K562 (cell line): Measurements from ENCODE around the gene TCF23. TPM values are rescaled to one million over a fixed set of nuclear protein-coding genes. Genes with fewer than 3 reads are reported as not detected.
A peak's percentile ranks its signal among the peaks of the same experiment; 100 is the strongest.

ENCODE experiments used
- ATAC-seq: fragments of 200-7000 bp; cut with Tn5 transposase; 3 replicates; pipeline ENCODE4 v1.9.1; 2020; ENCODE audit warnings: moderate library complexity
- BruUV-seq: library from RNA; stranded (reverse); fragments of 400-500 nt; replicated peaks from 2 replicates; lab custom pipeline; 2021; lab: Mats Ljungman, UMichigan
- CTCF ChIA-PET: fragments of 300-600 bp; formaldehyde crosslinking; extraction: SDS; loops from one replicate; lab custom pipeline; 2021; ENCODE audit warnings: low intra/inter-chr PET ratio; lab: Yijun Ruan, JAX
- POLR2A ChIA-PET: fragments of 300-600, 350-650 bp; sonication (Branson Sonifier 250); formaldehyde crosslinking; extraction: SDS; loops from one replicate; lab custom pipeline; 2021; ENCODE audit warnings: antibody characterized with exemption, inconsistent platforms; lab: Yijun Ruan, JAX
- DNase-seq, 4 experiments: peaks; one replicate each; pipeline versions ENCODE4 v3.0.0 to v3.0.0-alpha.2; 2011 to 2018; ENCODE audit warnings: low spot score in 3 of 4, mixed read lengths in 3 of 4; ENCODE audit errors: extremely low read depth in 1 of 4
- FAIRE-seq: peaks from 2 replicates; lab custom pipeline; 2011; peaks lifted over from hg19 to GRCh38; lab: Jason Lieb, UNC
- H2AFZ ChIP-seq: 2 replicates; pipeline ENCODE4 v1.6.0; 2011; ENCODE audit warnings: low read depth, low read length, control low read depth, inconsistent platforms
- H3K27ac ChIP-seq: fragments of 200-600 bp; 3 replicates; pipeline ENCODE4 v1.8.0; 2011; ENCODE audit warnings: low read depth, mild to moderate bottlenecking, control low read depth, inconsistent platforms, low read length, moderate library complexity, mixed read lengths; ENCODE audit errors: extremely low read depth
- H3K27me3 ChIP-seq, 2 experiments: fragments of 300-600 bp in 1 of 2; 2 replicates in 1 of 2; 3 replicates in 1 of 2; pipeline versions ENCODE4 v1.6.0 to v1.8.0; 2011; ENCODE audit warnings: inconsistent platforms in 2 of 2, low read length in 2 of 2, mild to moderate bottlenecking in 1 of 2, mixed read lengths in 1 of 2, moderate library complexity in 1 of 2; ENCODE audit not compliant: control insufficient read depth in 2 of 2, insufficient read depth in 2 of 2
- H3K36me3 ChIP-seq: fragments of 300-600 bp; 3 replicates; pipeline ENCODE4 v1.8.0; 2011; ENCODE audit warnings: mild to moderate bottlenecking, low read length, inconsistent platforms; ENCODE audit not compliant: control insufficient read depth, insufficient read depth
- H3K4me1 ChIP-seq, 2 experiments: fragments of 200-600 bp in 1 of 2; replicated peaks in 1 of 2; 2 replicates in 1 of 2; 3 replicates in 1 of 2; pipeline versions ENCODE4 v1.5.1 to v1.8.0; 2011; ENCODE audit warnings: inconsistent platforms in 2 of 2, low read length in 2 of 2, mild to moderate bottlenecking in 1 of 2, mixed read lengths in 1 of 2, moderate library complexity in 1 of 2; ENCODE audit not compliant: control insufficient read depth in 2 of 2, insufficient read depth in 2 of 2
- H3K4me2 ChIP-seq: 2 replicates; pipeline ENCODE4 v1.6.1; 2011; ENCODE audit warnings: low read length, control low read depth, inconsistent platforms, mixed read lengths; ENCODE audit not compliant: insufficient read depth
- H3K4me3 ChIP-seq: fragments of 200-600 bp; sonication (generic), shearing (Covaris generic); 2 replicates; pipeline ENCODE4 v1.5.1; 2016; ENCODE audit warnings: control low read depth, inconsistent platforms
- H3K79me2 ChIP-seq: fragments of 200-600 bp; 3 replicates; pipeline ENCODE4 v1.8.0; 2011; ENCODE audit warnings: low read length, inconsistent platforms; ENCODE audit not compliant: control insufficient read depth, insufficient read depth
- H3K9ac ChIP-seq, 2 experiments: 2 replicates each; pipeline versions ENCODE4 v1.6.0 to v1.6.1; 2011; ENCODE audit warnings: low read depth in 2 of 2, low read length in 2 of 2, control low read depth in 1 of 2, inconsistent platforms in 1 of 2, mild to moderate bottlenecking in 1 of 2, mixed read lengths in 1 of 2; ENCODE audit not compliant: insufficient read depth in 1 of 2
- H3K9me1 ChIP-seq: one replicate; pipeline ENCODE4 v1.6.0; 2011; ENCODE audit warnings: inconsistent platforms, mild to moderate bottlenecking, low read length, moderate library complexity; ENCODE audit not compliant: control insufficient read depth, insufficient read depth
- H3K9me3 ChIP-seq: replicated peaks from 2 replicates; pipeline ENCODE4 v1.5.1; 2011; ENCODE audit warnings: low read depth, low read length, inconsistent platforms; ENCODE audit not compliant: control insufficient read depth, insufficient read depth
- H4K20me1 ChIP-seq: replicated peaks from 2 replicates; pipeline ENCODE4 v1.6.1; 2011; ENCODE audit warnings: low read length, inconsistent platforms, mixed read lengths; ENCODE audit not compliant: control insufficient read depth, insufficient read depth
- CCNT2 ChIP-seq: IDR thresholded peaks from 2 replicates; pipeline ENCODE4 v1.6.1; 2011; ENCODE audit warnings: borderline replicate concordance, low read depth, mild to moderate bottlenecking, moderate library complexity, mixed read lengths, low read length; ENCODE audit not compliant: insufficient read length; ENCODE audit errors: extremely low read depth
- MEIS2 ChIP-seq: fragments of 450-650 bp; IDR thresholded peaks from 2 replicates; pipeline ENCODE4 v1.6.1; 2014; ENCODE audit warnings: mild to moderate bottlenecking; ENCODE audit not compliant: partially characterized antibody
- POLR2A ChIP-seq: fragments of 450-650 bp; conservative IDR thresholded peaks from 2 replicates; pipeline ENCODE4 v1.6.1; 2016
- YY1 ChIP-seq, 3 experiments: IDR thresholded peaks; 2 replicates each; pipeline ENCODE4 v1.6.1; 2011; ENCODE audit warnings: low read length in 2 of 3, mild to moderate bottlenecking in 2 of 3, moderate library complexity in 2 of 3, borderline replicate concordance in 1 of 3, control low read depth in 1 of 3, low read depth in 1 of 3; ENCODE audit not compliant: insufficient read depth in 3 of 3, insufficient replicate concordance in 2 of 3, control insufficient read depth in 1 of 3, insufficient read length in 1 of 3; ENCODE audit errors: extremely low read depth in 1 of 3
- ZNF23 ChIP-seq: fragments of 250-450 bp; sonication (Bioruptor Pico); IDR thresholded peaks from 2 replicates; pipeline ENCODE4 v1.4.0; 2020; ENCODE audit warnings: mild to moderate bottlenecking
- ZNF444 ChIP-seq: fragments of 250-450 bp; sonication (Bioruptor Pico); IDR thresholded peaks from 2 replicates; pipeline ENCODE4 v1.4.0; 2020; ENCODE audit warnings: mild to moderate bottlenecking, moderate library complexity
- WGBS: fragments of 100-300 bp; shearing (Covaris generic); methylation state at CpG from one replicate; pipeline ENCODE4 v1.1.6; 2016; ENCODE audit warnings: low coverage, mixed read lengths; ENCODE audit not compliant: insufficient coverage; ENCODE audit errors: missing lambda C conversion rate; 5-methylcytosine and 5-hydroxymethylcytosine counted together
- in situ Hi-C: fragments of 300-500 bp; cut with MboI; formaldehyde crosslinking; loops from 4 replicates; pipeline ENCODE4 v1.15.0; 2018; ENCODE audit warnings: inconsistent platforms, mixed read lengths
- intact Hi-C: fragments of 100-400 bp; cut with micrococcal nuclease; formaldehyde crosslinking; loops from 2 replicates; pipeline ENCODE4 v1.14.2; 2022
- polyA plus RNA-seq, 8 experiments: library from polyadenylated mRNA; depleted of rRNA in 4 of 8; stranded (reverse) in 5 of 8; unstranded in 3 of 8; fragments of >200 nt; fragmentation: Nextera tagmentation in 2 of 8; fragmentation: Illumina TruSeq in 1 of 8; extraction: Ambion mirVana in 2 of 8; extraction: Trizol in 1 of 8; gene quantifications; 2 replicates each; pipeline versions ENCODE4 v1.2.1 to v1.2.3, GENCODE V29; 2011 to 2014; ENCODE audit warnings: inconsistent platforms in 1 of 8, missing spikeins in 1 of 8
- total RNA-seq, 7 experiments: library from RNA; depleted of rRNA in 6 of 7; stranded (reverse); fragments of >200 nt in 6 of 7; fragmentation: Illumina TruSeq in 2 of 7; extraction: Trizol in 2 of 7; gene quantifications; 2 replicates each; pipeline versions ENCODE4 v1.2.1 to v1.2.3, GENCODE V29; 2011 to 2021; ENCODE audit warnings: low replicate concordance in 1 of 7

The TCF23 gene
- total and polyA plus RNA-seq, 9 of the 15 experiments (the other 6 are each of a cell fraction or from before 2014, with no cell fraction given): 0.07 TPM; not detected in 8

DNA sequence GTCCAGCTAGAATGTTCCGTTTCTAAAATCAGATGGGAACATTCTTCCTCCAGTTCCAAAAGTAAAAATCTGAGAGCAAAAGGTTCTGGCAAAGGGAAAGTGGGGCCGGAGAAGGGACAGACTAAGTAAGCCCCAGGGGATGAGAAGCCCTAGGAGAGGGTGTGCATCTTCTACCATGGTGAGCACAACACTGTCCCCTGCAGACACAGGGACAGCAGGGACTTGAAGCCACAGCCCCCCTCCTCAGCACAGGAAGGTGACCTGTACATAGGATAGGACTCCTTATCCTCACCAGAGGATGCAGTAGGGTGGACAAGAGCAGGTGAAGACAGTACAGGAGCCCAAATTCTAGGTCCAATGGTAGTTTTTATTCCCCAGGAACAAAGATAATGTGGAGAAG lies 50.4 kb downstream of the TCF23 start:
- Histone ChIP-seq H3K9me1 (no peaks in the 10 kb centered on the region), H2AFZ (no peak overlapping the region), H3K9me3 (no peaks in the 10 kb centered on the region), H3K4me2 (no peak overlapping the region), H3K27me3 (no peaks in the 10 kb centered on the region), H3K4me3 (no peak overlapping the region), H4K20me1 (no peaks in the 10 kb centered on the region), H3K27ac (no peak overlapping the region), H3K4me1 (no peaks in the 10 kb centered on the region; a peak in 2 of 5 replicates), H3K36me3 (peaks cover 45% of the 10 kb centered on the region; the same call in 2 of the 3 replicates), H3K9ac (no peak overlapping the region), H3K79me2 (no peaks in the 10 kb centered on the region)
- in situ Hi-C loops (no loop called here), intact Hi-C loops (no loop called here)
- ChIA-PET CTCF (no interaction called here), POLR2A (interaction anchor here (0.6 to 1.1 kb wide), 2 partner anchors 12 to 81 kb away, joined by 3 read pairs; no protein-coding TSS in a partner anchor)
- WGBS: 90% methylated on average over 2 of the region's 2 CpGs
- TF ChIP-seq POLR2A: peak; percentile 43; the same call in 1 of the 2 replicates
- TF ChIP-seq YY1 (IDR thresholded peaks at IDR 0.05; ENCODE audit: borderline replicate concordance in 1 of 3, control insufficient read depth in 1 of 3, extremely low read depth in 1 of 3, insufficient read depth in 3 of 3, insufficient read length in 1 of 3, insufficient replicate concordance in 2 of 3, low read depth in 1 of 3, low read length in 2 of 3): no peak
- no TSS peak for BruUV-seq
- ATAC-seq: peak; percentile 51
- peak; percentile 32 for FAIRE-seq
- no peak for DNase-seq

GRCh38 chr2:27201675-27202074 lies 52.9 kb downstream of the TCF23 start:
- H4K20me1 ChIP-seq: no peaks in the 10 kb centered on the region
- H3K27me3 ChIP-seq: no peaks in the 10 kb centered on the region
- FAIRE-seq: no peak

More at GRCh38 chr2:27201675-27202074, 52.9 kb downstream of the TCF23 start:
- H3K9me3 ChIP-seq: no peaks in the 10 kb centered on the region
- H3K4me3 ChIP-seq: no peak overlapping the region
- peak overlapping the region in 1 of 2 experiments; percentile 47; a peak in 1 of 4 replicates for H3K9ac ChIP-seq
- no peak overlapping the region for H3K27ac ChIP-seq
- no peaks in the 10 kb centered on the region for H3K79me2 ChIP-seq
- intact Hi-C loops: no loop called here
- DNase-seq (no peak), ATAC-seq (no peak)
- H2AFZ ChIP-seq: no peak overlapping the region
- WGBS: 86% methylated on average over 7 of the region's 7 CpGs
- H3K4me1 ChIP-seq: no peaks in the 10 kb centered on the region
- POLR2A ChIA-PET: interaction anchor here (0.7 to 0.9 kb wide), 2 partner anchors 12 to 117 kb away, joined by 3 read pairs; no protein-coding TSS in a partner anchor
- H3K4me2 ChIP-seq: no peak overlapping the region
- TF ChIP-seq ZNF23: no peak
- TF ChIP-seq CCNT2: no peak
- TF ChIP-seq MEIS2: no peak
- TF ChIP-seq ZNF444 (CRISPR knock-in tag): no peak
- TF ChIP-seq, all 486 proteins: peak for 0
- peaks cover 69% of the 10 kb centered on the region; the same call in 2 of the 3 replicates for H3K36me3 ChIP-seq
- BruUV-seq: no TSS peak
- in situ Hi-C loops: no loop called here
- H3K9me1 ChIP-seq: no peaks in the 10 kb centered on the region
- CTCF ChIA-PET: no interaction called here
